DMS53 treated with DMSO at 0.1 percent for 48 hours (cell line): ENCODE results near the gene CD63.

ENCODE experiments used
- DNase-seq: peaks from one replicate; lab custom pipeline; 2025; ENCODE audit not compliant: unreplicated experiment; lab: John Stamatoyannopoulos, UW

The CD63 gene

DNA sequence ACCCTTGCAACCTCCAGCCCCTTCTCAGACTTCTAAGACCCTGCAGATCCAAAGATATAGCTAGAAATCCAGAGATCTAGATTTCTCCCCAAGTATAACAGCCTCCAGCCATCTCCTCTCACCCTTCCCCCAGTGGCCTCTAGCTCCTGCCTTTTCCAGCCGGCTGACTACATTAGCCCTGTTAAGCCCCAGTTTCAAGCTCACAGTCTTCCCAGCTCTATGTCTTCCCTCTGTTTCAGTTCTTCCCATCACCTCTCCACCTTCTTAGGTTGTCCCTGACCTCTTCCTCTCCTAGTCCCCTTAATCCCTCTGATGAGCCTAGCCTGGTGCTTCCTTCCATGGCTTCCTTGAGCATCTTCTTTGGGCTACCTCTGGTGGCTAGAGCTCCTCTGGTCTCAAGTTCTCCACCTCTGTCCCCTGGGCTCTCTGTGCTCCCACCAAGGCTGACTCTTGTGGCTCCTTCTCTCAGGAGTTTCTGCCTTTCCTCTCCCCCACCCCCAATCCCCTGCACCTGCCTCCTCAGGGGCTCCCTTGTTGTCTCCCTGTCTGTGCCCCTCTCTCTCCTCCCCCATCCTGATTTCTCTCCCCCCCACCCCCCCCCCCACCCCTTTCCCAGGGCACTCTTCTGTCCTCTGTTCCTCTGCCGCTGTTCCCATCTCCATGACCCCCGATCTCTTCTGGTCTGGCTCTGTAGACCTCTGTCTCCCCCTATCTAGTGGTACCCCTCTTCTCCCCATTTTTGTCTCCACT lies 13.3 kb upstream of the CD63 start:
- no peak for DNase-seq

DNA sequence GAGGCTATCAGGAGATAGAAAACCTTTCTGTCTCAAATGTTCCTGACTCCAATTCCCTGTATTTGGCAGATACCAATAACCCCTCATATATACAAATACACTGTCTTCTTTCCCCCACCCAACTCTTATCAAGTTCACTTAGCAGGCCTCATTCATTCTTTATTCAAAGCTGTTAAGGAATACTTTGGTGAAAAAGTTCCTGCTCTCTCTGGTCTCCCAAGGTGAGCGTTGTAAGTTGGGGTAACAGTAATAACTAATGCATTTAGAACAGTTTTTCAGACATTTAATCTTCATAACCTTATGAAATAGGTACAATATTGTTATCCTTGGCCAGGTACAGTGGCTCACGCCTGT lies 10.2 kb upstream of the CD63 start:
- DNase-seq: no peak

- peak; percentile 79 for DNase-seq
Observed at GRCh38 chr12:55738123-55739024, 9.6 kb upstream of the CD63 start.

DNA sequence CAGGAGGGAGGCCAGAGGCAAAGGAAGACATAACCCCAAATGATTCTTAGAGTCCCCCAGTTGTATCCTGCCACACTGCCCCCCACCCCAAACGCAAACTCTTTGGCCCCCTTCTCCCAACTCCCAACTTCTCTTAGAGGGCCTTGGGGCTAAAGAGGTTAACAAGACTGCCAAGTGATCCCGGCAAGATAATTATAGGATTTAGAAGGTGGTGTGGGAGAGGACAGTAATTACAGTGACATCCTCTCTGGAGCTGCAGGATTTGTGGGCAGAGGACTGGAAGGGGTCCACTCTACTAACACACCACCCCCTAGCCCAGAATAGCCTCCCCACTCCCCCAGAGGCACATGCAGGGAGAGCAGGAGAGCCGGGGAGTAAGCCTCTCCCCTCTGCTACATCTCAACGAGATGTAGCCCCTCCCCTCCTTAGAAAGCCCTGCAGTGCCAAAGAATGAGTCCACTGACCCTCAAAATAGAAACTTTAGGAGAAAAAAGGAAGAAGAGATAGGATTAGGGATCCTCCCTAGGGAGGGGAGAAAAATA lies 8.8 kb upstream of the CD63 start:
- no peak for DNase-seq

DNA sequence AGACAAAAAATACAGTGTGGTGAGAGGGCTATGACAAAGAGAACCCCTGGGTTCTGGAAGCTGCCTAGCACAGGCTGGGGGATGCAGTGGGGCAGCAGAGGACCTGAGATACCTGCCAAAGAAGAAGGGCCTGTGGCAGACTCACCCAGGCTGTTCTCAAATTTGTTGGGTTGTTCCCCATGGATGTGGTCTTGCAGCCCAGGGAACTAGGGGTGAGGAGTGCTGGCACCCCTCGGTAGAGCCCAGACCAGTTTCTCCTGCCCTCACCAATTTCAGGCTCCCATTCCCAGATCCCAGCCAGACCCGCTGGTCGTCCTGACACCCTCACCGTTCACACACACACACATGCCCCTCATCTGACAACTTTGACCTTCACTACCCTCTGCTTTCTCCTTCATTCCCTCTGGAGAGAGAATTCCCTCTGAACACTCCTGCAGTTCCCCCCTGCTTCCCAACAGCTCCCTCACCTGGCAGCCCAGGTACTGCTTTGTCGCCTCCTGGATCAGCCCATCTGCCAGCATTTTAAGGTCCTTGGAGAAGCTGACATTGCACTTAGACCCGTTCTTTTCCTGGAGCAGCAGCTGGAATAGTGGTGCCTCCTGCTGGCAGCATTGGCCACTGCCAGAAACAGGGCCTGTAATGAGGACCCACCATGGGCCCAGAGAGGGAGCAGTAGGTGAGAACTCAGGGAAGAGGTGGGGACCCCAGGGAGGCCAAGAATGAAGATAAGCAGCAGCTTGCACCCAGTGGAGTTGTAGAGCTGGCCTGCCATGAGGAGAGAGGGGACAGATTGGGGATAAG lies 8.2 kb upstream of the CD63 start:
- peak; percentile 90 for DNase-seq

- no peak for DNase-seq
Observed at GRCh38 chr12:55736076-55736475, 7.3 kb upstream of the CD63 start.

- DNase-seq: no peak
Observed at GRCh38 chr12:55734595-55734994, 5.8 kb upstream of the CD63 start.

DNA sequence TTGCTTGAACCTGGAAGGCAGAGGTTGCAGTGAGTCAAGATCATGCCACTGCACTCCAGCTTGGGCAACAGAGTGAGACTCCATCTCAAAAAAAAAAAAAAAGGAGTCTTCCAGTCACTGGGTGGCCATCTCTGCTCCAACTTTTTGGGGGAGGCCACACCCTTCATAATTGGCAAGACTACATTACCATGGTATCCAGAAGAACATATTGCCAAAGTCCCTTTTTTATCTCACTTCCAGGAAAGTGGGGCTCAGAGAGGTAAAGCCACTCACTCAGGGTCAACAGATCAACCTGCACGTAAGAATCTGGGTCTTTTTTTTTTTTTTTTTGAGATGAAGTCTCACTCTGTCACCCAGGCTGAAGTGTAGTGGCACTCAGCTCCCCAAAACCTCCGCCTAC lies 5.0 kb upstream of the CD63 start:
- DNase-seq: no peak

GRCh38 chr12:55733021-55733555 lies 4.3 kb upstream of the CD63 start:
- DNase-seq: no peak

DNA sequence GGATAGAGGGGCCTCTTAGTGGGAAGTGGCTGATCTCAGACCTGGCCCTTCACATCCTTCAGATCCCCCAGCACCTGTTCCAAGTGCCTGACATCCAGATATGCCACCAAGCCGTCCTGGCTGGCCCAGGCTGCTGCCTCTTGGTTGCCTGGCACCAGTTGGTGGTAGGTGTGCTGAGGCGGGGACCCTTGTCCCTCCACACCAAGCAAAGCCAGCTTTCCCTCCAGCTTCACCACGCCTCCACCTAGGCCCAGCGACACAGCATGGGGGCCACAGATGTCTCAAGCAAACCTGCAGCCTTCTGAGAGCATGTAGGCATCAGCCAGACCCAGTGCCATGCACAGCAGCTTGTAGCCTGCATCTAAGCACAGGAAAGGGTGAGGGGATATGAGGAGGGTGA lies 3.5 kb upstream of the CD63 start:
- DNase-seq: no peak

DNA sequence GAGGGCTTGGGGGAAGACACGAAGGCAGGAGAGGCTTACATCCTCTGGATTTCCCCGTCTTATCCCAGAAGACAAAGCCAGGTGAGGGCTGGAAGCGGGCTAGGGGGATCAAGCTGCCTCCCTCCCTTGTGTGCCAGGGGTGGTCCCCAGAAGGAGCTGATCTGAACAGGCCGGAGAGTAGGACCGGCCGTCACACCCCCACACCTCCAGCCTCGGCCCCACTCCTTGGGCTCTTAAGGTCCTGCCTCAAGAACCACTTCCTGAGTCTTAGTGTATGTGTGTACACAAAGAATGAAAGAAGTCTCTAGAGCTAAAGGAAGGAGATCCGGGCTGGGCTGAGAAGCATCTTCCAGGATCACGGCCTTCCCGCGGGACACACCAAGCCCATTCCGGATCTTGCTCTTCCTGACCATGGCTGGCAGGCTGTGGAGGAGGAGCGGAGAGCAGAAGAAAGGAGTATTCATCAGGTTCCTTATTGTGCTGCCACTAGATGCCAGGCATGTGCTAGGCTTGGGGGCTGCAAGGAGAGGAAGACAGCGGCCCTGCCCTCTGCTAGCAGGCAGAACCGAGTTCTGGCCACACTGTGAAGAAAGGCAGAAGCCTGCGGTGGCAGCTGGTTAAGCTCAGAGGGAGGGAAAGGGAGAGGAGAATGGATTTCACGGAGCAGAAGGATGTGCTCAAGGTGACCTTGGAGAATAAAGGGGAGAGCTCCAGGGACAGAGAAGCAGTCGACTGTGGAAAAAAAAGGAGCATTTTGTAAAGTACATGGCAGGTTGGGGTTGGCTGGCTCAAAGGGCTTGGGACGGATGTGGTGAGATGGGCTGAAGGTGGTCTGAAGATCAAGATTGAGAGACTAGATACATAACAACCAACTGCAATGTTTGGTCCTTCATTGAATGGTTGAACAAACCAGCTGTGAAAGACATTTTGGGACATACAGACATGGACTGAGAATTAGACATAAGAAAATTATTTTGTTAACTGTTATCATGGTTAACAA lies 1.3 kb upstream of the CD63 start:
- DNase-seq: no peak

DNA sequence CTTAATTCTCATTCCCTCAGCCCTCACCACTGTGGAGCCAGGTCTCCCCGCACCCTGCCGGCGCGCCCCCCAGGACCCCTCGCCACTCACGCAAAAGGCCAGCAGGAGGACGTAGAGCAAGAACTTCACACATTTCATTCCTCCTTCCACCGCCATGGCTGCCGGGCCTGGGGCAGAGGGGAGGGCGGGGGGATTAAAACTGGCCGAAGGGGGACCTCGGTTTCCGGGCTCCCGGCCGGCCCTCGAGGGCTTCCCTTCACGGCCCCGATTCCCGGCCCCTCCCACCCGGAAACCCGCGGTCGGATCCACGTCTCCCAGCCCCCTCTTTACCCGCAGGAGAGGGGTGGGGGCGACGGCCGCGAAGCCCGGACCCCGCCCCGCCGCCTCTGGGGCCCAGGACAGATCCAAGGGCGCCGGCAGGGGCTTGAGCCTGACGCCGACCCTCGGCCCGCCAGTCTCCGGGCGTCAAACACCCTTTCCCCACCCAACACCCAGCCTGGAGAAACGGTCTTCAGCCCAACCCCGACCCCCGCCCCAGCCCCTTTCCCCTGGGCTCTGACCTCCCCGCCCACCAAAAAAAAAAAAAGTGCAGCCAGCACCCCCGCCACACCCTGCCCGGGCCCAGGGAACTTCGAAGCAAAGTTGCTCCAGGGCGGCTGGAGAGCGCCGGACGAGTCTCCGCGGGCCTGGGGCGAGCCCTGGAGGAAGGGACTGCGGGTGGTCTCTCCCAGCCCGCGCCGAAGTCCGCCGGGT lies 447 bp downstream of the CD63 start:
- no peak for DNase-seq

DNA sequence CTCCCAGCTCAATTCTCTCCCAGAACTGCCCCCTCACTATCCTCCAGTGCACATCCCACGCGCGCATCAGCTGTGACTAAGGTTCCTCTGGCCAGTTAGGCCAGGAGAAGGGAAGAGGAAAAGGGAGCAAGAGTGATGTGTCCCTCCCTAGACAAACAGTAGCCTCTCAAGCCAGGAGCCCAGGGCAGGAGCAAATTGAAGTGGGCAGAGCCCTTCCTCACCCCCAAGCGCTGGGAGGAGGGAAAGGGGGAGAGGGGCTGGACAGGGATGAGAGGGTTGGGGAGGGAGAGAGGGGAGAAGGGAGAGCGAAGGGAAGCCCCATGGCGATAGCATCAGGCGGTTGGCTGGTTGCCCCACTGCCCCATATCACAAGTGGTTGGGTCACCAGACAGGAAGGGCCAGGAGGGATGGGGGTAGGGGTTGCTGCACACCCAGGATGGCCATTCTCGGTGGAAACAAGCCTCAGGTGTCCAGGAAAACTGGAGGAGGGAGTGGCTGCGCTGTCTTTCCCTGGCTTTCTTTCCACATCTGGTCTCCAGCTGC lies 1.1 kb downstream of the CD63 start:
- DNase-seq: peak; percentile 24

- no peak for DNase-seq
Observed at GRCh38 chr12:55726971-55727370, 1.8 kb downstream of the CD63 start.

DNA sequence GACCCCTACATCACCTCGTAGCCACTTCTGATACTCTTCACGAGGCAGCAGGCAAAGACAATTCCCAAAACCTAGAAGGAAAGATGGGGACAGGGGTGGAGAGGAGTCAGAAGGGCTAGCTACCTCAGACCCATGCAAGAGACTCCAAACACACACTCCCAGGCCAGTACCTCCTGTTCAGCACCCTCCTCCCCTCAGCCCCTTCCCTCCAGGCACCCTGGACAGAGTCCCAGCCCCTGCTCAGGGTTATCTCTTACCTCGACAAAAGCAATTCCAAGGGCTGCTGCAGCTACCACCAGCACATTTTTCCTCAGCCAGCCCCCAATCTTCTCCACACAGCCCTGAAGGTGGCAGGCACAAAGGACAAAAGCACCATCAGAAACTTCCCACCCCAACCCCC lies 3.3 kb downstream of the CD63 start:
- DNase-seq: no peak

DNA sequence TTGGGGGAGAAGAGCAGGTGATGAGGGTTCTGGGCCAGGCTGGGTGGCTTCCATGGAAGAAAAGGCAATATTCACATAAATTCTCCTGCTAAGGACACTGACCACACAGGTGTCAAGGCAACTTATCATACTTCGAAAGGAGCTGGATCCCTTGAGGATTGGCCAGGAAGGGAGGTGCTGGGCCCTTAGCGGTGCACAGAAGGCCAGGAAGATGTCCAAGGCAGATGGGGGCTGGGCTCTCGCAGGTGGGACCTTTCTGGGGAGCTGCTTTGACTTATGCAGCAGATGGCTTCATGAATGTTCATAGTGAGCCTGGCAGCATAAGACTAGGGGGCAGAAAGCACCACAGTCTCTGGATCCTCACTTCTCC lies 3.9 kb downstream of the CD63 start:
- no peak for DNase-seq

GRCh38 chr12:55724226-55724939 lies 4.4 kb downstream of the CD63 start:
- DNase-seq: peak; percentile 36

DNA sequence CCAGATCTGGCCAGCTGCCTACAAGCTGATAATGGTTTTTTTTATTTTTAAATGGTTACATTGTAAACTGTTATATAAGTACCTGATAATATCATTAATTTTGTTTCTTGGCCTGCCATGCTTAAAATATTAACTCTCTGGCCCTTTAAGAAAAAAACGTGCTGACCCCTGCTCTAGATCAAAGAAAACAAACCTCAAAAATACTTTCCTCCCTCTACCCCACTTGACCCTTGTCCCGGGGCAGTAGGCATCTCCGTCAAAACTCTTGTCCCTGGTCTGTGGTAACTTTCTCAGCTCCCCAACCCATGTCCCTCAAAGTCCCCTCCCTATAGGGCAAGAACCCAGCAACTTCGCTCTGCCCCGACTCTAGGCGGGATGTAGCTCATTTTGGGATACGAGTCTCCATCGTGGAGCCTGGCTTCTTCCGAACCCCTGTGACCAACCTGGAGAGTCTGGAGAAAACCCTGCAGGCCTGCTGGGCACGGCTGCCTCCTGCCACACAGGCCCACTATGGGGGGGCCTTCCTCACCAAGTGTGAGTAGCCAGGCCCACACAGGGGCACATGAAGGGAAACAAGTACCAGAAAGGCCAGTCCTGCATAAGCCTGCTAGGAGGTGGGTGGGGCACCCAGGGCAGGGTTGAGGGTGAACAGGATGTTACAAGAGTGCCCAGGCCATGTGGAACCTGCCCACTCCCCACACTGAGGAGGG lies 5.1 kb downstream of the CD63 start:
- no peak for DNase-seq
